ENCODE results near the gene TEK.

The TEK gene

DNA sequence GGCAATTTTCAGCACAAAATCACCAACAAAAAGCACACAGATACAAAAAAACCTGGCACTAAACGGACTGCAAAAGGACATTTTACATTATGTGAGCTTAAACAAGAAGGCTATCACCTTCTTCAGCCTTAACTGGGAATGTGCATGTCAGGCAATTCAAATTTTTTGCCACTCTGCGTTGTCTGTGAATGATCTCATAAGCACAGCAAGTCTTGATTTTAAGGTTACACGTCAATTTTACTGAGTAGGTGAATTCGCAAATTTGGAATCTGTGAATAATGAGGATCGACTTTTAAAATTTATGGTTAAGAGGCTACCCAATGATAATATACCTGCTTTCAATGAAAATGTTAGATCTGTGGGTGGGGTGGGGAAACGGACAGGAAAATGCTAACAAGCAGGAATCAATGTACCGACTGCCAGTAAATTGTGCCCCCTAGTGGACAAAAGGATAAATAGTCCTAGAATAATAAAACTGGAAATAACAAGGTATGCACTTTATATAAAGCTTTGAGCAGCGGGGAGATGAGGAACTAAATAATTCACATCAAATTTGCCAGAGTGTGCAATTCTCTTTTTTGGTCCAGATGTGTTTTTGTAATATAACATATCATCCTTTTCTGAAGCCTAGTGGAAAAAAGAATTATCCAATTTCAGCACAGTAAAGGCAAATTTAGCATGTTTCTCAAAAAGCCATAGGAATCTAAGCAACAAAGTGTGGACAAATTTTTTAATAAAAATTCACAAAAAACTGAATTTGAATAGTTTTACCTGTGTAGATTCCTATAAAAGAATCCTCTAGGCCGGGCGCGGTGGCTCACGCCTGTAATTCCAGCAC, 167.4 kb downstream of the TEK start:
- H3K4me3 ChIP-seq (ENCODE audit: low read length): no peak overlapping the region
- peak; percentile 61 for TF ChIP-seq CTCF (conservative IDR thresholded peaks at IDR 0.05; ENCODE audit: low read depth, low read length)
- DNase-seq (ENCODE audit: low read depth): peak; percentile 5

GRCh38 chr9:27278374-27278773, 169.3 kb downstream of the TEK start:
- no peak for DNase-seq (ENCODE audit: low read depth)
- no peak overlapping the region for H3K4me3 ChIP-seq (ENCODE audit: low read length)
- no peak for TF ChIP-seq CTCF (conservative IDR thresholded peaks at IDR 0.05; ENCODE audit: low read depth, low read length)

- TF ChIP-seq CTCF (conservative IDR thresholded peaks at IDR 0.05; ENCODE audit: low read depth, low read length): no peak
- H3K4me3 ChIP-seq (ENCODE audit: low read length): no peak overlapping the region
- no peak for DNase-seq (ENCODE audit: low read depth)
Measured at GRCh38 chr9:27279611-27280010, 170.6 kb downstream of the TEK start.
